Naive thymus-derived CD8-positive, alpha-beta T cell (primary cell): ENCODE measurements around the gene NEO1. TPM values are rescaled to one million over a fixed set of nuclear protein-coding genes. Genes with fewer than 3 reads are reported as not detected.
A peak's percentile ranks its signal among the peaks of the same experiment; 100 is the strongest.

Source experiments
- ATAC-seq, 2 donors: fragments of 150-1000 bp; cut with Tn5 transposase in 1 of 2; sonication (Bioruptor Pico), chemical (Tn5 transposase) in 1 of 2; 1 replicate in 1 of 2; 2 replicates in 1 of 2; pipeline ENCODE4 v1.10.0; 2021; ENCODE audit warnings: mild to moderate bottlenecking in 2 of 2, moderate library complexity in 2 of 2
- POLR2A ChIA-PET: fragments of 350-600 bp; sonication (Branson Sonifier 250); formaldehyde crosslinking; loops from one replicate; lab custom pipeline; 2021; ENCODE audit warnings: antibody characterized with exemption; lab: Charles Lee
- DNase-seq, 10 donors: peaks; one replicate each; pipeline versions ENCODE4 v3.0.0 to v3.0.0-alpha.2; 2020 to 2022
- H3K27ac Mint-ChIP-seq, 10 donors: one replicate each; pipeline ENCODE4 v1.8.0; 2020 to 2022; ENCODE audit warnings: mild to moderate bottlenecking in 10 of 10, mixed read lengths in 10 of 10, moderate library complexity in 4 of 10, inconsistent platforms in 1 of 10
- H3K27me3 Mint-ChIP-seq, 5 donors: one replicate each; pipeline ENCODE4 v1.8.0; 2021 to 2022; ENCODE audit warnings: mixed read lengths in 5 of 5
- H3K36me3 Mint-ChIP-seq, 3 donors: one replicate each; pipeline ENCODE4 v1.8.0; 2020 to 2022; ENCODE audit warnings: mixed read lengths in 3 of 3, mild to moderate bottlenecking in 2 of 3, inconsistent platforms in 1 of 3
- H3K4me1 Mint-ChIP-seq, 4 donors: one replicate each; pipeline ENCODE4 v1.8.0; 2021 to 2022; ENCODE audit warnings: mixed read lengths in 4 of 4
- H3K4me3 Mint-ChIP-seq, 10 donors: one replicate each; pipeline ENCODE4 v1.8.0; 2020 to 2022; ENCODE audit warnings: mild to moderate bottlenecking in 10 of 10, mixed read lengths in 10 of 10, moderate library complexity in 6 of 10, inconsistent platforms in 1 of 10
- H3K9me3 Mint-ChIP-seq, 9 donors: one replicate each; pipeline ENCODE4 v1.8.0; 2020 to 2022; ENCODE audit warnings: mixed read lengths in 9 of 9, mild to moderate bottlenecking in 3 of 9, inconsistent platforms in 1 of 9, moderate library complexity in 1 of 9
- polyA plus RNA-seq, 3 donors: library from polyadenylated mRNA; unstranded; fragments of 300-500 nt; fragmentation: Illumina TruSeq; gene quantifications; one replicate each; pipeline ENCODE4 v1.2.3, GENCODE V29; 2021
- total RNA-seq, 8 experiments: library from RNA in 2 of 8; stranded (reverse) in 2 of 8; gene quantifications; one replicate each; pipeline ENCODE4 v1.2.3 and lab custom pipeline; 2021 to 2026

Gene NEO1
- total and polyA plus RNA-seq, 5 experiments from 2014 or later, result 1.7 to 8.5 (median 2.8) TPM

DNA sequence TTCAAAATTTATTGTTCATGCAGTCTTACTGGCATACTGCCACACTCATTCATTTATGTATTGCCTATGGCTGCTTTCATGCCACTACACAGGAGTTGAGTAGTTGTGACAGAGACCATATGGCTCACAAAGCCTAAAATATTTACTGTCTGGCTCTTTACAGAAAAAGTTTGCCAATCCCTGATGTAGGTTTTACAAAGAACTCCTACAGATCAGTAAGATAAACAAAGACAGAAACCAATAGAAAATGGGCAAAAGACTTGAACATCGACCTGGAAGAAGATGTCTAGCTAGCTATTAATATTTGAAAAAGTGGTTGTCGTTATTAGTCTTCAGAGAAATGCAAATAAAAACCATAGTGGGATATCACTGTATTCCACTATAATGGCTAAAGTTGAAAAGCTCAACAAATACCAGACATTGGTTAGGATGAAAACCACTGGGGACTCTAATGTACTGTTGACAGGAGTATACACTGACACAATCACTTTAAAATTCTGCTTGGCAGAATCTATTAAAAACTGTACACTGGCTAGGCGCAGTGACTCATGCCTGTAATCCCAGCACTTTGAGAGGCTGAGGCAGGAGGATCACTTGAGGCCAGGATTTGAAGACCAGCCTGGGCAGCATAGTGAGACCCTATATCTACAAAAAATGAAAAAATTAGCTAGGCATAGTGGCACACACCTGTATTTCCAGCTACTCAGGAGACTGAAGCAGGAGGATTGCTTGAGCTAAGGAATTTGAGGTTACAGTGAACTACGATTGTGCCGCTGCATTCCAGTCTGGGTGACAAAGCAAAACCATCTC, 87.7 kb downstream of the NEO1 start:
- Mint-ChIP-seq H3K4me1 (peaks cover 0 to 8% (median 2%) of the 10 kb centered on the region in 4 donors), H3K4me3 (no peak overlapping the region), H3K27ac (no peak overlapping the region), H3K9me3 (no peaks in the 10 kb centered on the region), H3K36me3 (peaks cover 3 to 10% (median 9%) of the 10 kb centered on the region in 3 donors), H3K27me3 (peaks cover 0 to 16% (median 4%) of the 10 kb centered on the region in 5 donors)
- POLR2A ChIA-PET, result no interaction called here
- ATAC-seq (no peak), DNase-seq (no peak)

DNA sequence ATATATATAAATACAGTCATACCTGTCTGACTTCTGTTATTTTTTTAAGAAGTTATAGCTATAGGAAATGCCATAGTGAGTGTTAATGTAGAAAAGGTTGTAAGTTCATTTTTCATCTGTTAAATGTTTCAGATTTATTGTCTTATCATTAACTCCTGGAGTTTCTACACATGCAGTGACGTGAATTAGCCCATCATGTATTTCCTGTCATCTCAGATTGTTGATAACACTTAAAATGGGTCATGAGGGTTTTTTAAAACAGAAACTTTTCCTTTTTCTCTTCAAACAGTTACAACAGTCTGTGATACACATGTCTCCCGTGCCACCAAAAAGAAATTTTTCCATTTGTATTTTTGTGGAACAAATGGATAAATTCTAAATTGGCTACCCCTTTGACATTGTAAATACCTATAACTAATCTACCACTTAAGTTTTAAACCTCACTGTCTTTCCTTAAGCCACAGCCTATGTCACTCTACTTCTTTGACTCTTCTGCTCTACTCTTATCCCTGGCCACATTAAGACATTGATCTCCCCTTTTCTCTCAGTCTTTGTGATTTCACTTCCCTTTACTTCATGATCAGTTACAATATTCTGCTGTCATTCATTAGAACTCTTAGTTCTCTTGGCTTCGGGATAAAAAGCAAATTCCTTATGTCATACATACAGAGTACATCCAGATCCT, 89.1 kb downstream of the NEO1 start:
- DNase-seq, result no peak
- peaks cover 3 to 10% (median 4%) of the 10 kb centered on the region in 3 donors for H3K36me3 Mint-ChIP-seq
- peaks cover 0 to 17% (median 4%) of the 10 kb centered on the region in 5 donors for H3K27me3 Mint-ChIP-seq
- H3K27ac Mint-ChIP-seq, result peak overlapping the region in 1 of 10 donors; percentile 14
- POLR2A ChIA-PET, result no interaction called here
- no peaks in the 10 kb centered on the region for H3K9me3 Mint-ChIP-seq
- no peak for ATAC-seq
- no peak overlapping the region for H3K4me3 Mint-ChIP-seq
- H3K4me1 Mint-ChIP-seq, result peaks cover 0 to 8% (median 2%) of the 10 kb centered on the region in 4 donors

- H3K27ac Mint-ChIP-seq, result peak overlapping the region in 1 of 10 donors; percentile 14
- POLR2A ChIA-PET, result no interaction called here
- peaks cover 0 to 17% (median 2%) of the 10 kb centered on the region in 5 donors for H3K27me3 Mint-ChIP-seq
- no peak for DNase-seq
- H3K9me3 Mint-ChIP-seq, result no peaks in the 10 kb centered on the region
- H3K4me1 Mint-ChIP-seq, result peaks cover 0 to 8% (median 2%) of the 10 kb centered on the region in 4 donors
- peaks cover 0 to 5% (median 2%) of the 10 kb centered on the region in 3 donors for H3K36me3 Mint-ChIP-seq
- no peak for ATAC-seq
- no peak overlapping the region for H3K4me3 Mint-ChIP-seq
Observed at GRCh38 chr15:73142802-73143762, 90.8 kb downstream of the NEO1 start.

GRCh38 chr15:73143763-73144155, 91.5 kb downstream of the NEO1 start:
- no peak overlapping the region for H3K27ac Mint-ChIP-seq
- no peak overlapping the region for H3K4me3 Mint-ChIP-seq
- peaks cover 0 to 9% (median 0%) of the 10 kb centered on the region in 3 donors for H3K36me3 Mint-ChIP-seq
- H3K27me3 Mint-ChIP-seq, result peaks cover 0 to 17% (median 6%) of the 10 kb centered on the region in 5 donors
- no peaks in the 10 kb centered on the region for H3K9me3 Mint-ChIP-seq
- ATAC-seq (no peak), DNase-seq (no peak)
- peaks cover 0 to 8% (median 2%) of the 10 kb centered on the region in 4 donors for H3K4me1 Mint-ChIP-seq
- POLR2A ChIA-PET, result no interaction called here

DNA sequence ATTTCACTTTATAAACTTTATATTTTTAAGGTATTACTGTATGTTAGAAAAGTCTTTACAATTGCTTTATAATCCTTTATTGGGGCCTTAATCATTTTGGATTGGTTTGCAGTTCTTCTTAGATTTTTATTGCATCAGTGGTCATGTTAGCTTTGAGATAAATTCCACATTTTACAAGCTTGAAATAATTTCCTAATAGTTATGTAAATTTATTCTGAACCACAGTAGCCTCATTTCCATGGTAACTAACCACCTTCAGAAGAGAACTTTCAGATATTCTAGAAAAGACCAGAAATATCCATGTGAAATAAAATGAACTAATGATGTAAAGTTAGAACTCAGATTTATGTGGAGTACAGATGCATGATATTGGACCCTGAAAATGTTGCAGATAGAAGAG, 94.2 kb downstream of the NEO1 start:
- ATAC-seq, result no peak
- peaks cover 0 to 17% (median 4%) of the 10 kb centered on the region in 5 donors for H3K27me3 Mint-ChIP-seq
- H3K9me3 Mint-ChIP-seq, result peaks cover 0 to 9% (median 4%) of the 10 kb centered on the region in 9 donors
- DNase-seq, result no peak
- H3K4me1 Mint-ChIP-seq, result peaks cover 0 to 7% (median 0%) of the 10 kb centered on the region in 4 donors
- H3K36me3 Mint-ChIP-seq, result peaks cover 4 to 16% (median 8%) of the 10 kb centered on the region in 3 donors
- POLR2A ChIA-PET, result no interaction called here
- no peak overlapping the region for H3K27ac Mint-ChIP-seq
- no peak overlapping the region for H3K4me3 Mint-ChIP-seq

DNA sequence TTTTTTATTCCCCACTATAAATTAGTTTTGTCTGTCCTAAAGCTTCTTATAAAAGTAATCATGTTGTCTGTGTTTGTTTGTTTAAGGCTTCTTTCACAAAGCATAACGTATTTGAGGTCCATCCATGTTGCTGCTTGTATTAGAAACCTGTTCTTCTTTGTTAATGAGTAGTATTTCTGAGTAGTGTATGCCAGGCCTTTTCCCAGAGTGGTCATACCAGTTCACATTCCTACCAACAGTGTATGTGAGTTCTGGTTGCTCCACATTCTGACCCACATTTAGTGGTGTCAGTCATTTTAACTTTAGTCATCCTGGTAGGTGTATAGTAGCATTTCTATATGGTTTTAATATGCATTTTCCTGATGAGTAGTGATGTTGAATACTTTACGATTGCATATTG, 98.6 kb downstream of the NEO1 start:
- Mint-ChIP-seq H3K4me3 (no peak overlapping the region), H3K27me3 (peaks cover 0 to 7% (median 2%) of the 10 kb centered on the region in 5 donors), H3K27ac (no peak overlapping the region), H3K9me3 (peaks cover 7 to 46% (median 22%) of the 10 kb centered on the region in 9 donors), H3K36me3 (peaks cover 18 to 23% (median 22%) of the 10 kb centered on the region in 3 donors), H3K4me1 (no peaks in the 10 kb centered on the region)
- ATAC-seq, result no peak
- DNase-seq, result no peak
- POLR2A ChIA-PET, result no interaction called here

- ATAC-seq (no peak), DNase-seq (no peak)
- peaks cover 20 to 33% (median 25%) of the 10 kb centered on the region in 3 donors for H3K36me3 Mint-ChIP-seq
- peaks cover 10 to 56% (median 31%) of the 10 kb centered on the region in 9 donors for H3K9me3 Mint-ChIP-seq
- H3K4me3 Mint-ChIP-seq, result no peak overlapping the region
- POLR2A ChIA-PET, result no interaction called here
- H3K4me1 Mint-ChIP-seq, result no peaks in the 10 kb centered on the region
- peaks cover 0 to 7% (median 2%) of the 10 kb centered on the region in 5 donors for H3K27me3 Mint-ChIP-seq
- H3K27ac Mint-ChIP-seq, result no peak overlapping the region
Observed at GRCh38 chr15:73153024-73153423, 100.8 kb downstream of the NEO1 start.

DNA sequence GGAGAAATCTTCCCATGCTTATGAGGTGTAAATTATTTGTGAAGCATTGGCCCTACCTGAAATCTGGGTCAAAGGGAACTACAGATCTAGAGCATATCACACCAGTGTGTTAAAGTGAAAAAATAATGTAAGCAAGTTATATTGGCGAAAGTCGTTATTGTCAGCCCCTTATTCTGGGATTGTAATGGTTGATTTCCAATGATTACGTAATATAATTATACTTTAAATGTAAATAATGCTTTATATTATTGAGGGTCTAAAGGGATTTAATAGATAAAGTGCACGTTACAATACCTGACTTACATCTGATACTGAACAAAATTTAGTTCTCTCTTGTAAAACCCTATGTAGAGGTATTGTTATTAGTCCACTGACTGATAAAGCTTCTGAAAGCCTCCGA, 101.2 kb downstream of the NEO1 start:
- ATAC-seq (no peak), DNase-seq (no peak)
- Mint-ChIP-seq H3K27ac (no peak overlapping the region), H3K4me1 (no peaks in the 10 kb centered on the region), H3K4me3 (no peak overlapping the region), H3K27me3 (peaks cover 0 to 7% (median under 1%) of the 10 kb centered on the region in 5 donors), H3K9me3 (peaks cover 10 to 56% (median 31%) of the 10 kb centered on the region in 9 donors), H3K36me3 (peaks cover 19 to 33% (median 25%) of the 10 kb centered on the region in 3 donors)
- POLR2A ChIA-PET, result no interaction called here

DNA sequence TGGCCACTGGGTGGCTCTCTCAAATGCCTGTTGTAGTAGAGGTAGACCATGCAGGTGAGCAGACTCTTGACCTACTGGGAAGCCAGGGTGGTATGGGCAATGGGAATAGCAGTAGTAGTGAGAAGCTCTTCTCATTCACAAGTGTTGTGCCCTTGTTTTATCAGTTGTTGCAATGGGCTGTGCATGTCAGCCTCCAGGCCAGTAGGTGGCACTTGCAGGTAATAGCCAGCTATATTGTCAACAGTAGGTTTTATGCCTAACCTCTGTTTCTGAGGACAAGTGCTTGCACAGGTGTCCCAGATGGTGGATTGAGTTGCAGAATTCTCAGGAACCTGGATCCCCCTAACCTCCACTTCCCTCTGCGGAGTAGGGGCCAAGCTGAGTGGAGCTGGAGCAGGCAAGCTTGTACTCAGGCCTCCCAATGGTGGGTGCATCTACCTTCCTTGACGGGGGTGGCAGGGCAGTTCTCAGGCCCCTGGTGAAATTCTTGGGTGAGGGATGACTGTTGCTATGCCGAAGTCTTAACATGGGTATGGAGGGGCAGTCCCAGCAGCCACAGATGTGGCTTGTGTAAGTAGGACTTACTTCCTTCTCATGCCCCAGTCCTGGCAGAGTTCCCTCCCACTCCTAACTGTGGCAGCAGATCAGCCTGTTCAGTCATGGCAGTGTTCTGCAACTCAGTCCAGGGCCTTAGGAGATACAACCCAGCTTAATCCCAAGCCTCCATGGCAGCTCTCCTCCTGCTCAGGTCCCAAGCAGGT, 104.3 kb downstream of the NEO1 start:
- no peak overlapping the region for H3K27ac Mint-ChIP-seq
- no peak for ATAC-seq
- H3K27me3 Mint-ChIP-seq, result peaks cover 0 to 16% (median 3%) of the 10 kb centered on the region in 5 donors
- no peaks in the 10 kb centered on the region for H3K4me1 Mint-ChIP-seq
- H3K36me3 Mint-ChIP-seq, result peaks cover 9 to 24% (median 22%) of the 10 kb centered on the region in 3 donors
- H3K4me3 Mint-ChIP-seq, result no peak overlapping the region
- peaks cover 10 to 47% (median 26%) of the 10 kb centered on the region in 9 donors for H3K9me3 Mint-ChIP-seq
- no peak for DNase-seq
- POLR2A ChIA-PET, result no interaction called here

DNA sequence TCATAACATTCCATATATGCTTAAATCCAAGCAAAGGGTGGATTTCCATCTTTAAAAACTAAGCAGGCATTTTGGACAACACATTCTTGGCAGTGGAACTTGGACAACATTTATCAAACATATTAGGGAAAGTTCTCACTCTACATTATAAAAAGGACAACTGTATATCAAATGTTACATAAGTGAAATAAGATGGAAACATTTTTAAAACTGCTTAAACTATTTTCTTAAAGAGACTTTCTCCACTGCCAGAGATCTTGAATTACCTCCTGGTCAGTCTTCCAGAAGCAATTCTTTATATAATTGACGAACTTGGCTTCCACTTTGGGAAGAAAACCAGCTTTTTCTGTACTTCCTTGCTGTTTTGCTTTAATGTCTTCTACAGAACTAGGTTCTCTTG, 109.3 kb downstream of the NEO1 start:
- POLR2A ChIA-PET, result no interaction called here
- Mint-ChIP-seq H3K4me3 (no peak overlapping the region), H3K9me3 (peaks cover 0 to 22% (median 13%) of the 10 kb centered on the region in 9 donors), H3K27ac (no peak overlapping the region), H3K36me3 (peaks cover 14 to 22% (median 18%) of the 10 kb centered on the region in 3 donors), H3K4me1 (no peaks in the 10 kb centered on the region), H3K27me3 (peaks cover 2 to 31% (median 4%) of the 10 kb centered on the region in 5 donors)
- DNase-seq, result no peak
- ATAC-seq, result no peak

DNA sequence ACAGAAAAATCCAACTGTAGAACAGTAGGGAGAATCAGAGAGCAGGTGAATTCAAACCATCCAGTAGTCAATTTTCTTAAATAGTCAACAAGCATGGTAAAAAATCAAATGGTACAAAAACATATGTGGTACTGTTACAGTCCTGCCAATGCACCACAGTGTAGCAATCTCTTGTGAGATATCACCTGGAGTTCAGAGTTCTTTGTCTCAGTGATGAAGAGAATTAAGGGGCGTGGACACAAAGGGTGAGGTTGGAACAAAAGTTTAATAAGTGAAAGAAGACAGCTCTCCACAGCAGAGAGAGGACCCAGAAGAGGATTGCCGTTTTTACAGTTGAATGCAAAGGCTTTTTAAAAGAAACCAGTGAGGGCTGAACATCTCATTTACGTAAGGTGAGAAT, 113.2 kb downstream of the NEO1 start:
- H3K4me3 Mint-ChIP-seq, result no peak overlapping the region
- H3K4me1 Mint-ChIP-seq, result no peaks in the 10 kb centered on the region
- peaks cover 11 to 24% (median 15%) of the 10 kb centered on the region in 3 donors for H3K36me3 Mint-ChIP-seq
- peaks cover 3 to 28% (median 6%) of the 10 kb centered on the region in 5 donors for H3K27me3 Mint-ChIP-seq
- no peak for ATAC-seq
- POLR2A ChIA-PET, result no interaction called here
- no peak for DNase-seq
- peaks cover 0 to 21% (median 13%) of the 10 kb centered on the region in 9 donors for H3K9me3 Mint-ChIP-seq
- H3K27ac Mint-ChIP-seq, result no peak overlapping the region
